Gastrocnemius medialis (tissue), 4 donors: Measurements from ENCODE around the gene LRCH4. TPM values are rescaled to one million over a fixed set of nuclear protein-coding genes. Genes with fewer than 3 reads are reported as not detected.

Source experiments
- ATAC-seq, 2 donors: fragments of 150-250 bp; one replicate each; pipeline ENCODE4 v1.9.1; 2016
- DNase-seq, 2 donors: peaks; one replicate each; pipeline ENCODE4 v3.0.0-alpha.2; 2019
- H3K27ac ChIP-seq, 4 donors: fragments of 200-600 bp; sonication (generic); 1 replicate in 1 of 4; 2 replicates in 3 of 4; pipeline ENCODE4 v1.5.1; 2016 to 2018; ENCODE audit warnings: mild to moderate bottlenecking in 2 of 4, moderate library complexity in 1 of 4
- H3K27me3 ChIP-seq, 3 donors: fragments of 200-600 bp; sonication (generic) in 2 of 3; 1 replicate in 1 of 3; 2 replicates in 2 of 3; pipeline versions ENCODE4 v1.5.1 to v1.6.0; 2016 to 2019; ENCODE audit warnings: mild to moderate bottlenecking in 1 of 3, moderate library complexity in 1 of 3
- H3K36me3 ChIP-seq, 2 donors: fragments of 200-600 bp; sonication (generic) in 1 of 2; one replicate each; pipeline ENCODE4 v1.5.1; 2017 to 2018
- H3K4me1 ChIP-seq, 2 donors: fragments of 200-600 bp; sonication (generic) in 1 of 2; one replicate each; pipeline ENCODE4 v1.5.1; 2016 to 2017; ENCODE audit warnings: mild to moderate bottlenecking in 2 of 2
- H3K4me3 ChIP-seq, 4 donors: fragments of 200-600 bp; sonication (generic) in 3 of 4; 1 replicate in 1 of 4; 2 replicates in 3 of 4; pipeline ENCODE4 v1.5.1; 2016 to 2019; ENCODE audit warnings: mild to moderate bottlenecking in 2 of 4
- H3K9me3 ChIP-seq, 3 donors: fragments of 200-600 bp; sonication (generic) in 2 of 3; 1 replicate in 1 of 3; 2 replicates in 2 of 3; pipeline ENCODE4 v1.5.1; 2016 to 2019
- POLR2A ChIP-seq, 2 donors: fragments of 450-650 bp; IDR thresholded peaks; one replicate each; pipeline ENCODE4 v1.6.1; 2017; ENCODE audit warnings: antibody characterized with exemption in 2 of 2, mild to moderate bottlenecking in 2 of 2, moderate library complexity in 2 of 2
- in situ Hi-C, 4 donors: fragments of 200-750 bp; cut with MboI; loops; one replicate each; pipeline versions ENCODE4 v1.15.0 to v1.8.0; 2017; ENCODE audit warnings: low sequenced_read_pairs in 4 of 4
- intact Hi-C: fragments of 100-400 bp; cut with DNase I; formaldehyde crosslinking; loops from one replicate; pipeline ENCODE4 v1.15.1; 2023; ENCODE audit warnings: low total_unique reads
- total RNA-seq, 4 donors: library from RNA; depleted of rRNA; stranded (reverse); fragments of >200 nt; gene quantifications; one replicate each; pipeline versions ENCODE4 v1.1.0 to v1.2.3, GENCODE V29; 2016
- TF ChIP-seq, protein P1 (sequence below), 5 experiments: fragments of 450-650 bp in 3 of 5; fragments of 200-600 bp in 2 of 5; sonication (generic) in 2 of 5; IDR thresholded peaks in 4 of 5; conservative IDR thresholded peaks in 1 of 5; 1 replicate in 4 of 5; 2 replicates in 1 of 5; pipeline ENCODE4 v1.5.1; 2016 to 2019; ENCODE audit warnings: antibody characterized with exemption in 5 of 5, mild to moderate bottlenecking in 3 of 5, moderate library complexity in 3 of 5

Gene LRCH4
- total RNA-seq, 4 donors from 2014 or later: 71.1 to 105 (median 89.0) TPM

DNA sequence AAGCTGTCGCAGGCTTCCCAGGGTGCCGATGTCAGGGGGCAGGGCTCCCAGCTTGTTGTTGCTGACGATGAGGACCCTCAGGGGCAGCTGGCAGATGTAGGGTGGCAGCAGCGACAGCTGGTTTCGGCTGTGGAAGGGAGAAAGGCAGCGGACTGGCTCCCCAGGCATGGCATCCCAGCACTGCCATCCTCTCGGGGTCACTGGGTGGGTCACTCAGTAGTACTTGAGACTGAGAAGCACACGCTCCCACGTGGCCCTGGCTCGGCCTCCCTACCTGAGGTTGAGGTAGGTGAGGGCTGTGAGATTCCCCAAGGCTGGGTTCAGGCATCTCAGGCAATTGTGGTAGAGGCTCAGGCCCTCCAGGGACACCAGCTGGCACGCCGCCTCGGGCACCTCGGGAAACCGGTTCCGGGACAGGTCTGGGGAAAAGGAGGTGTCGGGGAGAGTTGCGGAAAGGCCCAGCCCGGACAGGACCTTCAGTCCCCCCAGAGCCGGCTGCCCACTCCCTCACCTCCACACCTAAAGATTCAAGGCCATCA is 3.8 kb downstream of the LRCH4 start:
- no peaks in the 10 kb centered on the region for H3K9me3 ChIP-seq
- TF ChIP-seq, protein P1, sequence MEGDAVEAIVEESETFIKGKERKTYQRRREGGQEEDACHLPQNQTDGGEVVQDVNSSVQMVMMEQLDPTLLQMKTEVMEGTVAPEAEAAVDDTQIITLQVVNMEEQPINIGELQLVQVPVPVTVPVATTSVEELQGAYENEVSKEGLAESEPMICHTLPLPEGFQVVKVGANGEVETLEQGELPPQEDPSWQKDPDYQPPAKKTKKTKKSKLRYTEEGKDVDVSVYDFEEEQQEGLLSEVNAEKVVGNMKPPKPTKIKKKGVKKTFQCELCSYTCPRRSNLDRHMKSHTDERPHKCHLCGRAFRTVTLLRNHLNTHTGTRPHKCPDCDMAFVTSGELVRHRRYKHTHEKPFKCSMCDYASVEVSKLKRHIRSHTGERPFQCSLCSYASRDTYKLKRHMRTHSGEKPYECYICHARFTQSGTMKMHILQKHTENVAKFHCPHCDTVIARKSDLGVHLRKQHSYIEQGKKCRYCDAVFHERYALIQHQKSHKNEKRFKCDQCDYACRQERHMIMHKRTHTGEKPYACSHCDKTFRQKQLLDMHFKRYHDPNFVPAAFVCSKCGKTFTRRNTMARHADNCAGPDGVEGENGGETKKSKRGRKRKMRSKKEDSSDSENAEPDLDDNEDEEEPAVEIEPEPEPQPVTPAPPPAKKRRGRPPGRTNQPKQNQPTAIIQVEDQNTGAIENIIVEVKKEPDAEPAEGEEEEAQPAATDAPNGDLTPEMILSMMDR (IDR thresholded peaks at IDR 0.05 in 4 of 5, conservative IDR thresholded peaks at IDR 0.05 in 1 of 5): no peak
- TF ChIP-seq POLR2A (IDR thresholded peaks at IDR 0.05): no peak
- intact Hi-C loops (no loop called here), in situ Hi-C loops (loop anchor here in 1 of 4 donors (10.0 to 25.0 kb wide), 2 partner anchors 113 to 280 kb away; partner anchors contain the start of genes GIGYF1, SLC12A9 and TRIP6)
- H3K27ac ChIP-seq: no peak overlapping the region
- no peak overlapping the region for H3K4me3 ChIP-seq
- peaks cover 11 to 29% of the 10 kb centered on the region in 2 donors for H3K4me1 ChIP-seq
- ATAC-seq (no peak), DNase-seq (no peak)
- H3K36me3 ChIP-seq: peaks cover 0 to 50% of the 10 kb centered on the region in 2 donors
- H3K27me3 ChIP-seq: no peaks in the 10 kb centered on the region

DNA sequence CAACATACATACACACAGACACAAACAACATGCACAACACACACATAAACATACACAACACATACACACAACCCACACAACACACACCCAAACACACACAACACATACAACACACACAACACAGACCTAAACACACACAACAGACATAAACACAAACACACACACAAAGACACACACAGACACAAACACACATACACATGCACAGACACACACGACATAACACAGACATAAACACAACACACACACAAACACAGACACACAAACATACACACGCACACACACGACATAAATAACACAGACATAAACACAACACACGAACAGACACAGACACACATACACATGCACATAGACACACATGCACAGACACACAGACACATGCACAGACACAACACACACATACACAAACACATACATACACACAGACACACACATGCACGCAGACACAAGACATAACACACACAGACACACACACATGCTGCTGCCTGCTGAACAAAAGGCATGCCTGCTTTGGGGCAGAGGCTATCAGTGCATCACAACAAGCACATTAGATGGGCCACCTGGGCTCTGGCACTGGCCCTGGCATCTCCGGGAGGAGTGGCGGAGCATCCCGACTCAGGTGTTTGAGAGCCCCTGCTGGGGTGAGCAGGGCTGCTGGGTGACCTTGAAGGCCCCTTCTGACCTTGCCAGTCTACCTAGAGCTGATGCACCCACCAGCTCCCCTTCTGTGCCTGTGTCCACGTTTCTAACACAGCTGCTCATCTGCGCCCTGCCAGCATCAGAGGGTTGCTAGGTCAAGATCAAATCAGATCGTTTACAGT is 5.3 kb downstream of the LRCH4 start:
- peaks cover 11 to 24% of the 10 kb centered on the region in 2 donors for H3K4me1 ChIP-seq
- TF ChIP-seq, protein P1 (IDR thresholded peaks at IDR 0.05 in 4 of 5, conservative IDR thresholded peaks at IDR 0.05 in 1 of 5): no peak
- TF ChIP-seq POLR2A (IDR thresholded peaks at IDR 0.05): no peak
- in situ Hi-C loops (loop anchor here in 1 of 4 donors (10.0 to 25.0 kb wide), 2 partner anchors 114 to 282 kb away; partner anchors contain the start of genes GIGYF1, SLC12A9 and TRIP6), intact Hi-C loops (no loop called here)
- H3K27ac ChIP-seq: no peak overlapping the region
- ATAC-seq (no peak), DNase-seq (no peak)
- H3K9me3 ChIP-seq: no peaks in the 10 kb centered on the region
- peaks cover 0 to 65% of the 10 kb centered on the region in 2 donors for H3K36me3 ChIP-seq
- no peak overlapping the region for H3K4me3 ChIP-seq
- peaks cover 0 to 3% (median 0%) of the 10 kb centered on the region in 3 donors for H3K27me3 ChIP-seq

DNA sequence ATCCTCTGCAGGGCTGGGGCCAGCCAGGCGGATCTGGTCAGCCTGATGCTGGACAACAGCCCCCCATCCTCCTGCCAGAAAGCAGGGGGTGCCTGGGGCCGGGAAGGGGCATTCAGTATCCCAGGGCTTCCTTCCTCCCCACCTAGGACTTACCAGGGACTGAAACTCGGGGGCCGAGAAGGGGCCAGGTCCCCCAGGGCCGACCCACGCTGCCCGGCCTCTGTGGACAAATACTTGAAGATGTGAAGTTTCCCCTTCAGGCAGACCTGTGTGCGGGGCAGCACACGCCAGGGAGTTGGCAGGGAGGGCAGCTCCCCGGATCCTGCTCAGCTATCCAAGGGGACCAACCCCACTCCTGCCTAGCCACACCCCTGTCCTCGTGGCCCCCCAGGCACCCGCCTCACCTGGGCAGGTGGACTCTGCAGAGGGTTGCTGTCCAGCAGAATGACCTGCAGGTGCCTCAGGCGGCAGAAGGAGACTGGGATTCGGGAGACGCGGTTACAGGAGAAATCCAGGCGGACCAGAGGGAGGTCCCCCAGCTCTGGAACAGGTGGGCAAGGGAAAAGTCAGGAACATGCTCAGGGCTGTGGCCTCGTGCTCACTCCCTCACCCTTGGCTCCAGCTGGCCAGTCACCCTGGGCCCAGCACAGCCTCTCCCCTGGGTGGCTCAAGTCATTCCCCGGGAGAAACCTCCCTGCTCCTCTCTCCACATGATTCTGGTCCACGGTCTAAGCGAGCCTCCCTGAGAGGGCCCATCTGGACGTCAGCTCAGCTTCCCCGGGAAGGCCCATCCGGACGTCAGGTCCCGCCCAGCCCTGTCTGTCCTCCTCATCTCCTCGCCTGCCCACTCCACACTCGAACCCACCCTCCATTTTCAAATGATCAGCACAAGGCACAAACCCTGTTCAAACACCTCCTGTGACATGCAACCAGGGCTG is 7.4 kb downstream of the LRCH4 start:
- Histone ChIP-seq H3K36me3 (peaks cover 0 to 82% of the 10 kb centered on the region in 2 donors), H3K27me3 (peaks cover 0 to 14% (median 10%) of the 10 kb centered on the region in 3 donors), H3K9me3 (no peaks in the 10 kb centered on the region), H3K27ac (no peak overlapping the region), H3K4me3 (no peak overlapping the region), H3K4me1 (peaks cover 0 to 6% of the 10 kb centered on the region in 2 donors)
- no peak for ATAC-seq
- intact Hi-C loops (no loop called here), in situ Hi-C loops (loop anchor here in 1 of 4 donors (25.0 kb wide), 1 partner anchor 284 kb away; the partner anchor contains the start of genes SLC12A9 and TRIP6)
- TF ChIP-seq, protein P1 (IDR thresholded peaks at IDR 0.05 in 4 of 5, conservative IDR thresholded peaks at IDR 0.05 in 1 of 5): no peak
- TF ChIP-seq POLR2A (IDR thresholded peaks at IDR 0.05): no peak
- no peak for DNase-seq

DNA sequence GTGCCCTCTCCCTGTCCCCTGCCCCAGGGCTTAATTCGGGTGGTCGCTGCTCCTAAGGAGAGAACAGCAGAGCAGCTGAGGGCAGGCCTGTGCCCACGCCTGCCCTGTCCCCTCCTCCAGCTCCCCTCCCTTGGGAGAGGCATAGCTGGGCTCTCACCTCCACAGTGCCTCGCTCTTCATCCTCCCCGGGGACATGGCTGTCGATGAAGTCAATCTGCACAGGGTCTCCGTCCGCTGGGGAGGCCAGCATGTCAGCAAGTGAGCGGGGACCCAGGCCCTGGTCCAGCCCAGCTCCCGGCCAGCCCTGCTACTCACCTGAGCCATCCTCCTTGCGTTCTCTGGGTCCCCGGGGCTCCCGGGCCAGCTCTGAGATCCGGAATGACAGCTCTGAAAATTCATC is 8.4 kb downstream of the LRCH4 start:
- in situ Hi-C loops: loop anchor here in 1 of 4 donors (25.0 kb wide), 1 partner anchor 285 kb away; the partner anchor contains the start of genes SLC12A9 and TRIP6
- TF ChIP-seq POLR2A (IDR thresholded peaks at IDR 0.05): no peak
- TF ChIP-seq, protein P1 (IDR thresholded peaks at IDR 0.05 in 4 of 5, conservative IDR thresholded peaks at IDR 0.05 in 1 of 5): no peak
- Histone ChIP-seq H3K4me1 (no peaks in the 10 kb centered on the region), H3K4me3 (no peak overlapping the region), H3K36me3 (peaks cover 0 to 88% of the 10 kb centered on the region in 2 donors), H3K27me3 (peaks cover 2 to 14% (median 14%) of the 10 kb centered on the region in 3 donors), H3K9me3 (no peaks in the 10 kb centered on the region), H3K27ac (no peak overlapping the region)
- intact Hi-C loops: no loop called here
- DNase-seq (no peak), ATAC-seq (no peak)
